ENCODE results near the gene ATP9B.

DNA sequence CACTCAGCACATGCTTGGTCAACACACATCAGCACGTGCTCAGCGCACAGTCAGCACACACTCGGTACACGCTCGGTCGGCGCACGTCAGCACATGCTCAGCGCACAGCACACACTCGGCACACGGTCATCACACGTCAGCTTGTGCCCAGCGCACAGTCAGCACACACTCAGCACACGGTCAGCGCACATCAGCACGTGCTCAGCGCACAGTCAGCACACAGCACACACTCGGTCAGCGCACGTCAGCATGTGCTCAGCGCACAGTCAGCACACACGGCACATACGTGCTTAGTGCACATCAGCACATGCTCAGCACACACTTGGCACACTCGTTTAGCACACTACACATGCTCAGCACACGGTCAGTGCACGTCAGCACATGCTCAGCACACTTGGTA, 276.8 kb downstream of the ATP9B start:
- TF ChIP-seq CTCF (IDR thresholded peaks at IDR 0.05) (no peak), POLR2A (IDR thresholded peaks at IDR 0.05) (no peak), POLR2AphosphoS5 (IDR thresholded peaks at IDR 0.05; ENCODE audit: insufficient read depth in 1 of 2, low read depth in 1 of 2) (no peak)

Measured in vagina (tissue), 2 donors.